Mononuclear cell (primary cell): Measurements from ENCODE around the gene NEURL1. TPM values are rescaled to one million over a fixed set of nuclear protein-coding genes. Genes with fewer than 3 reads are reported as not detected.
"Not testable (repeated sequence)": the region's sequence is repeated elsewhere in the genome, so short reads cannot be mapped to it uniquely, and the experiment has no call there.

Source experiments
- H3K27me3 ChIP-seq: 2 replicates; pipeline ENCODE4 v1.6.0; 2011; ENCODE audit warnings: low read length, control low read depth; ENCODE audit not compliant: insufficient read depth
- H3K4me1 ChIP-seq: 2 replicates; pipeline ENCODE4 v1.5.1; 2011; ENCODE audit warnings: mild to moderate bottlenecking, low read length, control low read depth; ENCODE audit not compliant: insufficient read depth
- H3K4me3 ChIP-seq: 2 replicates; pipeline ENCODE4 v1.5.1; 2011; ENCODE audit warnings: mild to moderate bottlenecking, low read length, moderate library complexity
- H3K9me3 ChIP-seq: 2 replicates; pipeline ENCODE4 v1.5.1; 2011; ENCODE audit warnings: low read depth, mild to moderate bottlenecking, control low read depth, low read length
- total RNA-seq: library from RNA; depleted of rRNA; stranded (reverse); fragments of >200 nt; gene quantifications from one replicate; pipeline ENCODE4 v1.2.3, GENCODE V29; 2012

Gene NEURL1
- total RNA-seq, 1 donor: 4.8 TPM

DNA sequence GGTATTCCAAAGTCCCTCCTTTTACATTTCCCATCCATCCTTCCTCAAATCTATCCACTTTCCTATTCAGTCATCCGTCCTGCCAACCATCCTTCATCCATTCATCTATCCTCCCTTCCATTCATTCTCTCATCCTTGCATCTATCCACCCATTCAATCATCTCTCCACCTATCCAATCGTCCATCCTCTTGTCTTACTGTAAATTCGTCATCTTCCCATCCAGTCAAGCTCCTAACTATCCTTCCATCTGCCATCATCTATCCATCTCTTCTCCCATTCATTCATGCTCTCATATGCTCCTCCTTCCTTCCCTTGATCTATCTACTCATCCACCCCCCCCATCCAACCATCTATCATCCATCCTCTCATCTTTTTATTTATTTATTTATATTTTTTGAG lies 19.4 kb upstream of the NEURL1 start:
- Histone ChIP-seq H3K4me3 (no peak overlapping the region), H3K4me1 (peaks cover 43% of the 10 kb centered on the region), H3K9me3 (no peaks in the 10 kb centered on the region), H3K27me3 (no peaks in the 10 kb centered on the region)

DNA sequence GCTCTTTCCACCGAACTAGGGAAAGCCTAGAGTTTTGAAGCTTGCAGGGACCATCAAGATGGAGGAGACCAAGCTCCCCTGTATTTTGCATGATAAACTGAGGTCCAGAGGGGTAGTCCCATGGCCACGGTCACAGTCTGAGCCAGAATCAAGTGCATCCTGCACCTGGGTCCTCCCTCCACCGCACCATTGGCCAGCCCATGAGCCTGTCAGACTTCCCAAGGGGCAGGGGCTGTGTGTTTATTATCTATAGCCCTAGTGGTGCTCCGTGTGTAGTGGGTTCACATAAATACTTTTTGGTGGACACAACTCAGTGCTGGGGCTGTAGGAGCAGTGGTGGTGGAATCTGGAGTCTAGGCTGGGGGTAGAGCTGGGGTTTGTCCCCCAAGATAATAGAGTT lies 18.1 kb upstream of the NEURL1 start:
- Histone ChIP-seq H3K4me3 (no peak overlapping the region), H3K27me3 (no peaks in the 10 kb centered on the region), H3K4me1 (peaks cover 34% of the 10 kb centered on the region), H3K9me3 (no peaks in the 10 kb centered on the region)

- Histone ChIP-seq H3K9me3 (no peaks in the 10 kb centered on the region), H3K4me3 (no peak overlapping the region), H3K27me3 (no peaks in the 10 kb centered on the region), H3K4me1 (peaks cover 27% of the 10 kb centered on the region)
These were observed 17.3 kb upstream of the NEURL1 start for GRCh38 chr10:103476046-103476768.

DNA sequence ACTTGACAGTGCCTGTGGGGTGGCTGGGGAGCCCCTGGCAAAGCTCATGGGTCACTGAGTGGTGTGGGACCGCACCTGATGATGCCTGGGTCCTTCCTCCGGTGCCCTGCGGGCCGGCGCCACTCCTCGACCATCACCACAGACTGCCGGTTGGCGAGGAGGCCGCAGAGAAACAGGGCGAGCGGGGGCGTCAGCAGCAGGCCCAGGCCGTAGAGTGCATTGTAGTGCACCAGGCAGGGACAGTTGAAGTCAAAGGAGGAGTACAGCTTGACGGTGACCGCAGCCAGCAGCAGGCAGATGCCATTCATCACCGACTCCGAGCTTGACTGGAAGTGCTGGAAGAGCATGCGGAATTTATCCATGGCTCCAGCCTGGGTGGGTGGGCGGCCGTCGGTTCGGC lies 14.8 kb upstream of the NEURL1 start:
- Histone ChIP-seq H3K9me3 (no peaks in the 10 kb centered on the region), H3K27me3 (no peaks in the 10 kb centered on the region), H3K4me3 (no peak overlapping the region), H3K4me1 (peaks cover 6% of the 10 kb centered on the region)

DNA sequence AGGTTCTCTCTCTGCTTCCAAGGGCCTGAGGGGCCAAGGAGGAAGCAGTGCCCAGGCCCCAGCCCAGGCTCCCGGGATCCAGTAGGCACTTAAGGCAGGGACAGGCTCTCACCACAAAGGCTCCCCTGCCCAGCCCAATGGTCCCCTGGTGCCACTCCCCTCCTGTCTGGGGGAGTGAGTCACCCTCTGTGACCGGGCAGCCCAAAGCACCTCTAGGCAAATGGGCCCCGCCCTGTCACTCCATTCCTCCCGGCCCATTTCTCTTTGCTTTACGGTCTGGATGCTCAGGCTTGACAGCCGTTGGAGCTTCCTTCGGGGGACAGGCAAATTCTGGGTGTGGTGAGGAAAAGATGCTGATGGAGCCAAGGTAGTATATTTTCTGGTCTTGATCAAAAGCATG lies 14.4 kb upstream of the NEURL1 start, which contains the start of gene CALHM3:
CALHM3 (minus strand) TSS at position 106 of the 400 bp plus-strand sequence. CDS start 208 bp downstream, outside the sequence.
- Histone ChIP-seq H3K4me3 (no peak within 1 kb of the TSS), H3K27me3 (no peaks in the 10 kb centered on the region), H3K4me1 (peaks cover 6% of the 10 kb centered on the region), H3K9me3 (no peaks in the 10 kb centered on the region)

DNA sequence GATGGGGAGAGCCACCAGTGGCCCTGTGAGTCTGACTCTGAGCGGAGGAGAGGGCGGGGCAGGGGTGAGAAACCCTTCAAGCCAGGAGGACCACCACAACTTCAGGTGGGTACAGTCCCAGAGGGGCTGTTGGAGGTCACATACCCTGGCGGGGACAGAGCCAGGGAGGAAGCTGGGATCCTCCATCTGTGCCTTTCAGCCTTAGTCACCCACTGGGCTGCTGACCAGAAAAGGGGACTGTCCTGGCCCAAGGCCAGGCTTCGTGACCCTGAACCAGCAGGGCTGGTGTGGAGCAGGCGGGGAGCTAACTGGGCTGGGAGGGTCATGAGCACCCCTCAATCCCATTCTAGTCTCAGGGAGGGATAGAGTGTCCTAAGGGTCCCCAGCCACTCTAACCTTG lies 13.0 kb upstream of the NEURL1 start:
- Histone ChIP-seq H3K27me3 (no peaks in the 10 kb centered on the region), H3K4me3 (no peak overlapping the region), H3K4me1 (peaks cover 6% of the 10 kb centered on the region), H3K9me3 (no peaks in the 10 kb centered on the region)

- Histone ChIP-seq H3K4me1 (peaks cover 6% of the 10 kb centered on the region), H3K4me3 (no peak overlapping the region), H3K27me3 (no peaks in the 10 kb centered on the region)
These were observed 11.5 kb upstream of the NEURL1 start for GRCh38 chr10:103481974-103482531.

GRCh38 chr10:103486635-103487409 lies 6.7 kb upstream of the NEURL1 start:
- H3K9me3 ChIP-seq, H3K4me1 ChIP-seq, H3K4me3 ChIP-seq, H3K27me3 ChIP-seq: not testable (repeated sequence)

More at GRCh38 chr10:103481974-103482531, 11.5 kb upstream of the NEURL1 start:
- H3K9me3 ChIP-seq: no peaks in the 10 kb centered on the region

GRCh38 chr10:103487410-103487708 lies 6.1 kb upstream of the NEURL1 start:
- Histone ChIP-seq H3K4me1 (peaks cover 5% of the 10 kb centered on the region), H3K4me3 (no peak overlapping the region), H3K27me3 (peaks cover 3% of the 10 kb centered on the region), H3K9me3 (no peaks in the 10 kb centered on the region)

DNA sequence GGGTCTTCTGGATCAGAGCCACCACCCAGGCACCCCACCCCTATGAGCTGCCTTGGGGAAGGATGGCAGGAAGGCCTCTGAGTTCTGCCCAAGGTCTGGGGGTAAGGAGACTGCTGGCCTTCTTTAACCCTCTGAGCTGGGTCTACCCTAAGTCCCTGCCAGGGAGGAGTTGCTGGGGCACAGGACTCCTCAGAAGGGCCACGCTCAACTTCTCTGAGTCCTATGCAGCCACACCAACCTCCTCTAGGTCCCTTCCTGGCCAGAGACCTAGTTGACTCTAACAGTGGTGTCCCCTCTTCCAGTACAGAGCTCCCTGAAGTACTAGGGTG lies 2.6 kb upstream of the NEURL1 start:
- peaks cover 31% of the 10 kb centered on the region for H3K27me3 ChIP-seq

GRCh38 chr10:103491729-103492364 lies 1.7 kb upstream of the NEURL1 start:
- H3K27me3 ChIP-seq: peaks cover 40% of the 10 kb centered on the region
- H3K4me1 ChIP-seq: peaks cover 17% of the 10 kb centered on the region
- H3K4me3 ChIP-seq: no peak overlapping the region
- H3K9me3 ChIP-seq: no peaks in the 10 kb centered on the region

More for the DNA sequence above, 2.6 kb upstream of the NEURL1 start:
- peaks cover 17% of the 10 kb centered on the region for H3K4me1 ChIP-seq
- H3K9me3 ChIP-seq: no peaks in the 10 kb centered on the region
- H3K4me3 ChIP-seq: no peak overlapping the region

DNA sequence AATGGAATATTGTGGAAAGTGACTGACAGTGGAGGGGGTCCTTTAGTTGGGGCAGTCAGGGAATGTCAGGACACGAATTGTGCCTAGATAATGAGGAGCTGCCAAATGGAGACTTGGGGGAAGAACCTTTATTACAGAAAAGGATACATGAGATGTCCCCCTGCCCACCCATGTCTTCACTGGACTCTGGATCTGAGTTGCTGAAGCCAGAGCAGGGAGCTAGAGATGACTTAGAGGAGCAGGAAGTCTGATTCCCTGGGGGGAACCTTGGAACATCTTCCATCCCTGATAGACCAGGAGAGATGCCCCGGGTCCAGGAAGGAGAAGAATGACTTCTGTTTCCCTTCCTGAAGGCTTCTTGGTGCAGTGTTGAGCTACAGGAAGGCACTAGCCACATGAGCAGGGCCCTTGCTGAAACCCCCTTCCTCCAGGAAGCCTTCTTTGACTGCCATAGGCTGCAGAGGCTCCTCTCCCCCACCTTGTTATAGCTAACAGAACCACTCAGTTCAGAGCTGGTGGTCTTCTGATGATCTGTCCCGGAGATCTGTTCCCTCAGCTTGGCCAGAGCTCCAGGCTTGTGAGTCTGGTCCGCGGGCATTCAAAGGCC lies 747 bp upstream of the NEURL1 start:
- Histone ChIP-seq H3K27me3 (peaks cover 40% of the 10 kb centered on the region), H3K9me3 (no peaks in the 10 kb centered on the region), H3K4me3 (no peak overlapping the region), H3K4me1 (peaks cover 17% of the 10 kb centered on the region)

- no peak overlapping the region for H3K4me3 ChIP-seq
- H3K9me3 ChIP-seq: no peaks in the 10 kb centered on the region
- peaks cover 40% of the 10 kb centered on the region for H3K27me3 ChIP-seq
- peaks cover 17% of the 10 kb centered on the region for H3K4me1 ChIP-seq
These were observed 692 bp downstream of the NEURL1 start for GRCh38 chr10:103493916-103494877.

GRCh38 chr10:103495321-103495720 lies 1.8 kb downstream of the NEURL1 start:
- H3K9me3 ChIP-seq: no peaks in the 10 kb centered on the region
- peaks cover 40% of the 10 kb centered on the region for H3K27me3 ChIP-seq
- peaks cover 17% of the 10 kb centered on the region for H3K4me1 ChIP-seq
- no peak overlapping the region for H3K4me3 ChIP-seq
